Loucy (cell line): ENCODE results near the gene MAN1C1.

Source experiments
- CTCF ChIP-seq: fragments of 200-600 bp; sonication (generic); conservative IDR thresholded peaks from 2 replicates; pipeline ENCODE4 v1.5.1; 2014; ENCODE audit warnings: mild to moderate bottlenecking, antibody characterized with exemption, low read length
- EZH2phosphoT487 ChIP-seq: fragments of 200-600 bp; IDR thresholded peaks from 2 replicates; pipeline ENCODE4 v1.6.1; 2018; ENCODE audit warnings: antibody characterized with exemption, mild to moderate bottlenecking, moderate library complexity, borderline replicate concordance

- TF ChIP-seq CTCF (no peak), EZH2phosphoT487 (no peak)
These were observed 73.9 kb downstream of the MAN1C1 start for GRCh38 chr1:25690396-25690956.
